Karpas-422 (cell line): Measurements from ENCODE around the gene AMTN. TPM values are rescaled to one million over a fixed set of nuclear protein-coding genes. Genes with fewer than 3 reads are reported as not detected.

Source experiments
- DNase-seq: peaks from one replicate; pipeline ENCODE4 v3.0.0-alpha.2; 2015
- H2AFZ ChIP-seq: fragments of 200-600 bp; sonication (generic); 2 replicates; pipeline ENCODE4 v1.6.1; 2014; ENCODE audit warnings: antibody characterized with exemption, low read length, mixed read lengths
- H3K27ac ChIP-seq: fragments of 200-600 bp; sonication (generic); 2 replicates; pipeline ENCODE4 v1.5.1; 2014; ENCODE audit warnings: mild to moderate bottlenecking, low read length, moderate library complexity
- H3K27me3 ChIP-seq: fragments of 200-600 bp; sonication (generic); 2 replicates; pipeline ENCODE4 v1.6.1; 2014; ENCODE audit warnings: low read length, mixed read lengths
- H3K36me3 ChIP-seq: fragments of 200-600 bp; sonication (generic); 2 replicates; pipeline ENCODE4 v1.6.1; 2014; ENCODE audit warnings: low read length, mixed read lengths; ENCODE audit not compliant: insufficient read depth
- H3K4me1 ChIP-seq: fragments of 200-600 bp; sonication (generic); 2 replicates; pipeline ENCODE4 v1.6.1; 2014; ENCODE audit warnings: mild to moderate bottlenecking, low read length, mixed read lengths
- H3K4me2 ChIP-seq: fragments of 200-600 bp; sonication (generic); 2 replicates; pipeline ENCODE4 v1.6.1; 2014; ENCODE audit warnings: low read length, low read depth, mild to moderate bottlenecking; ENCODE audit not compliant: poor library complexity, severe bottlenecking
- H3K4me3 ChIP-seq: fragments of 200-600 bp; sonication (generic); 2 replicates; pipeline ENCODE4 v1.5.1; 2014; ENCODE audit warnings: mild to moderate bottlenecking, antibody characterized with exemption, low read length, mixed read lengths
- H3K79me2 ChIP-seq: fragments of 200-600 bp; sonication (generic); 2 replicates; pipeline ENCODE4 v1.6.1; 2014; ENCODE audit warnings: mild to moderate bottlenecking, low read length, mixed read lengths
- H3K9ac ChIP-seq: fragments of 200-600 bp; sonication (generic); 2 replicates; pipeline ENCODE4 v1.6.0; 2014; ENCODE audit warnings: low read length
- H3K9me2 ChIP-seq: fragments of 200-600 bp; sonication (generic), shearing (Covaris generic); replicated peaks from 2 replicates; pipeline ENCODE4 v1.6.0; 2014; ENCODE audit warnings: mild to moderate bottlenecking, low read length, moderate library complexity; ENCODE audit not compliant: insufficient read depth
- H3K9me3 ChIP-seq: fragments of 300-700, 200-600 bp; sonication (generic); 2 replicates; pipeline ENCODE4 v1.6.1; 2014; ENCODE audit warnings: low read length, mixed read lengths
- H4K20me1 ChIP-seq: fragments of 200-600 bp; sonication (generic); 2 replicates; pipeline ENCODE4 v1.6.1; 2014; ENCODE audit warnings: mild to moderate bottlenecking, antibody characterized with exemption, low read length, low read depth; ENCODE audit not compliant: insufficient read depth
- total RNA-seq: library from RNA; depleted of rRNA; stranded (reverse); fragments of >200 nt; shearing (Covaris generic); gene quantifications from 2 replicates; pipeline ENCODE4 v1.2.3, GENCODE V29; 2014; ENCODE audit warnings: low replicate concordance

The AMTN gene
- total RNA-seq, 1 experiment from 2014 or later, result not detected

DNA sequence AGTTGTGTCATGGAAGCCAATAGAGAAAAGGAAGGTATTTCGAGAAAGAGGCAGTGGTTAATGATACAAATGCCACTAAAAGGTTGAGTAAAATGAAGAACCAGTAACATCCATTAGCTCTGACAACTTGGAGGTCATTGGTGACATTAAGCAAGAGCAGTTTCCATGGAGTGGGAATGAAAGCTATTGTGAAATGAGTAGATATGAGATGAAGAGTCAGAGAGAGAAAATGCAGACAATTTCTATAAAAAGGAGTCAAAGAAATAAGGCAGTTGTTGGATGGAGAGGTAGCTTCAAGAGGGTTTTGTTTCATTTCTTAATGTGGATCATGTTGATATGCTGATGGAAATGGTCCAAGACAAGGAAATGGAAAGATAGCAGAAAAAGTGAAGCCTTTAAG lies 9.6 kb upstream of the AMTN start:
- Histone ChIP-seq H4K20me1 (no peaks in the 10 kb centered on the region), H3K9ac (no peak overlapping the region), H3K4me3 (no peak overlapping the region), H3K9me3 (no peaks in the 10 kb centered on the region), H3K27me3 (no peaks in the 10 kb centered on the region), H3K4me2 (no peak overlapping the region), H3K9me2 (no peaks in the 10 kb centered on the region), H2AFZ (no peak overlapping the region), H3K79me2 (no peaks in the 10 kb centered on the region), H3K27ac (no peak overlapping the region), H3K4me1 (no peaks in the 10 kb centered on the region), H3K36me3 (no peaks in the 10 kb centered on the region)
- DNase-seq, result no peak

DNA sequence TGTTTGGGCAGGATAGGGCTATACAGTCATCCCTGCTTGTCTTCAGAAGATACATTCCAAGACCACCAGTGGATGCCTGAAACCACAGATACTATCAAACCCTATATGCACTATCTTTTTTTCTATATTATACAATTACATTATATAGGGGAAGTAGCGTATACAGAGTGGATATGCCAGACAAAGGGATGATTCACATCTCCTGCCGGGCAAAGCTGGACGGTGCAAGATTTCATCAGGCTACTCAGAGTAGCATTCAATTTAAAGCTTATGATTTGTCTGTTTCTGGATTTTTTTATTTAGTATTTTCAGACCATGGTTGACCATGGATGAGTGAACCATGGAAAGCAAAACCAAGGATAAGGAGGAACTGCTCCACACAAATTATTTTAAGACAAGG lies 7.0 kb upstream of the AMTN start:
- Histone ChIP-seq H3K9ac (no peak overlapping the region), H3K27me3 (no peaks in the 10 kb centered on the region), H2AFZ (no peak overlapping the region), H4K20me1 (no peaks in the 10 kb centered on the region), H3K4me3 (no peak overlapping the region), H3K9me2 (no peaks in the 10 kb centered on the region), H3K4me2 (no peak overlapping the region), H3K79me2 (no peaks in the 10 kb centered on the region), H3K9me3 (no peaks in the 10 kb centered on the region), H3K36me3 (no peaks in the 10 kb centered on the region), H3K4me1 (no peaks in the 10 kb centered on the region), H3K27ac (no peak overlapping the region)
- DNase-seq, result no peak

- Histone ChIP-seq H3K4me3 (no peak overlapping the region), H3K9me2 (no peaks in the 10 kb centered on the region), H3K79me2 (no peaks in the 10 kb centered on the region), H3K9ac (no peak overlapping the region), H3K4me1 (no peaks in the 10 kb centered on the region), H4K20me1 (no peaks in the 10 kb centered on the region), H2AFZ (no peak overlapping the region), H3K4me2 (no peak overlapping the region), H3K9me3 (no peaks in the 10 kb centered on the region), H3K36me3 (no peaks in the 10 kb centered on the region), H3K27ac (no peak overlapping the region), H3K27me3 (no peaks in the 10 kb centered on the region)
- DNase-seq, result no peak
Observed at GRCh38 chr4:70515367-70516250, 2.8 kb upstream of the AMTN start.

DNA sequence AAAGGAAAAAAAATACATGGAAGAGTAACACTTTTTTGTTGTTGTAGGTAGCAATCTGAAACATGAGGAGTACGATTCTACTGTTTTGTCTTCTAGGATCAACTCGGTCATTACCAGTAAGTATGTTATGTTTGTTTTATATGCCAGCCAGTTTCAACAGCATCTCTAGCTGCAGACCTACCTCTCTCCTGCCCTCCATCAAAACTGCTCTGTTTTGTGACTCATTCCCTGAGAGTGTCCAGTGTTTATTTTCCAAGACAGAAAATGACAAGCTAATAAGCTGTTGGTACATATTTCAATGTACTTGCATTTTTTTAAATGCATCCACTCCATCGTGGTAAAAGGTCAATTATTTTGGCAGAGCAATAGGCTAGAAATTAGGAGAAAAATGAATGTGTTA lies 347 bp downstream of the AMTN start:
- no peak overlapping the region for H3K4me2 ChIP-seq
- H3K79me2 ChIP-seq, result no peaks in the 10 kb centered on the region

DNA sequence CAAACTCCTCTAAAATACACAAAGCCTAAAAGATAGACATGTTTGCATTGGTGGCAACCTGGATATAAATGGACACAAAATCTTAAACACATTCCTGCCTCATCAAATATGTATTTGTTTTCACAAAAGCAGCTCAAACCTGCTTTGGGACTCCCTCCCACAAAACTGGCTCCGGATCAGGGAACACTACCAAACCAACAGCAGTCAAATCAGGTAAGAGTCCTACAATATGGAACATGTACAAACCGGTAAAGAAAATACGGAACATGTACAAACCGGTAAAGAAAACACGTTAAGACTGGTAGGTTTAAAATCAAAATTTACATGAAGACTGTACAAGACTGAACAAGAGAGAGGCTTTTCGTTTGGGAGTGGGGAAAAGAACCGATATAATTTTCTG lies 4.3 kb downstream of the AMTN start:
- H3K36me3 ChIP-seq, result no peaks in the 10 kb centered on the region
- H3K9ac ChIP-seq, result no peak overlapping the region
- H3K4me3 ChIP-seq, result no peak overlapping the region
- DNase-seq, result no peak
- H3K4me2 ChIP-seq, result no peak overlapping the region
- H3K27ac ChIP-seq, result no peak overlapping the region
- no peaks in the 10 kb centered on the region for H3K27me3 ChIP-seq
- no peaks in the 10 kb centered on the region for H3K9me3 ChIP-seq
- H3K4me1 ChIP-seq, result no peaks in the 10 kb centered on the region
- H4K20me1 ChIP-seq, result no peaks in the 10 kb centered on the region
- H3K9me2 ChIP-seq, result no peaks in the 10 kb centered on the region
- no peak overlapping the region for H2AFZ ChIP-seq
- no peaks in the 10 kb centered on the region for H3K79me2 ChIP-seq

More for the DNA sequence above, 347 bp downstream of the AMTN start:
- no peaks in the 10 kb centered on the region for H3K4me1 ChIP-seq
- no peaks in the 10 kb centered on the region for H3K9me2 ChIP-seq
- no peaks in the 10 kb centered on the region for H3K9me3 ChIP-seq
- no peak for DNase-seq
- no peak overlapping the region for H3K9ac ChIP-seq
- H3K27ac ChIP-seq, result no peak overlapping the region
- no peak overlapping the region for H3K4me3 ChIP-seq
- H4K20me1 ChIP-seq, result no peaks in the 10 kb centered on the region
- no peak overlapping the region for H2AFZ ChIP-seq
- H3K36me3 ChIP-seq, result no peaks in the 10 kb centered on the region
- H3K27me3 ChIP-seq, result no peaks in the 10 kb centered on the region

GRCh38 chr4:70530997-70531396 lies 12.6 kb downstream of the AMTN start:
- H3K4me3 ChIP-seq, result no peak overlapping the region
- H3K9me3 ChIP-seq, result no peaks in the 10 kb centered on the region
- H3K36me3 ChIP-seq, result no peaks in the 10 kb centered on the region
- no peaks in the 10 kb centered on the region for H3K27me3 ChIP-seq
- H4K20me1 ChIP-seq, result no peaks in the 10 kb centered on the region
- H3K9ac ChIP-seq, result no peak overlapping the region
- no peaks in the 10 kb centered on the region for H3K9me2 ChIP-seq
- H3K27ac ChIP-seq, result no peak overlapping the region
- H2AFZ ChIP-seq, result no peak overlapping the region
- no peak overlapping the region for H3K4me2 ChIP-seq
- DNase-seq, result no peak
- H3K79me2 ChIP-seq, result no peaks in the 10 kb centered on the region
- H3K4me1 ChIP-seq, result no peaks in the 10 kb centered on the region

DNA sequence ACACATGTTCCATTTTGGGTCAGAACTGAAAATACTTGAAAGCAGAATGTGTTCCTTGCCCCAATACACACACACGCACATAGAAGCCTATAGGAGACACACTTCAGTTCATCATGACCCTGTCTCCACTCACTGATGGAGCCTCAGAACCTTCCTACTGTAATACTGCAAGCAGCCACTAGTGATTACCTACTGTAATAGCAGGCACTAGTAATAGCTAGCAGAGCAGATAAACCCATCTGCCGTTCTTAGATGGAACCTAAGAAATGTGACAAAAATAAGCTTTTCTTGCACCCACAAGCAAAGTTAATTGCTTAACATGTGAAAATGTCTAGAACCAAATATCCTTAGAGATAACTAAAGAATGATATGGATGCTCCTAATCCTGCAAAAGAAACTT lies 13.6 kb downstream of the AMTN start:
- peak; percentile 58 for DNase-seq
- H3K4me3 ChIP-seq, result no peak overlapping the region
- no peaks in the 10 kb centered on the region for H3K9me2 ChIP-seq
- H3K4me2 ChIP-seq, result no peak overlapping the region
- H3K4me1 ChIP-seq, result no peaks in the 10 kb centered on the region
- H4K20me1 ChIP-seq, result no peaks in the 10 kb centered on the region
- H3K79me2 ChIP-seq, result no peaks in the 10 kb centered on the region
- H3K27me3 ChIP-seq, result no peaks in the 10 kb centered on the region
- H2AFZ ChIP-seq, result no peak overlapping the region
- no peak overlapping the region for H3K27ac ChIP-seq
- no peaks in the 10 kb centered on the region for H3K9me3 ChIP-seq
- H3K9ac ChIP-seq, result no peak overlapping the region
- no peaks in the 10 kb centered on the region for H3K36me3 ChIP-seq

- no peak overlapping the region for H3K4me2 ChIP-seq
- H3K9me3 ChIP-seq, result no peaks in the 10 kb centered on the region
- H2AFZ ChIP-seq, result no peak overlapping the region
- H4K20me1 ChIP-seq, result no peaks in the 10 kb centered on the region
- no peaks in the 10 kb centered on the region for H3K36me3 ChIP-seq
- H3K79me2 ChIP-seq, result no peaks in the 10 kb centered on the region
- no peaks in the 10 kb centered on the region for H3K27me3 ChIP-seq
- no peak overlapping the region for H3K9ac ChIP-seq
- DNase-seq, result no peak
- H3K4me1 ChIP-seq, result no peaks in the 10 kb centered on the region
- no peak overlapping the region for H3K27ac ChIP-seq
- no peaks in the 10 kb centered on the region for H3K9me2 ChIP-seq
- H3K4me3 ChIP-seq, result no peak overlapping the region
Observed at GRCh38 chr4:70533211-70533610, 14.8 kb downstream of the AMTN start.
